ENCODE results near the gene NPY4R2.
"Not testable (repeated sequence)": the region's sequence is repeated elsewhere in the genome, so short reads cannot be mapped to it uniquely, and the experiment has no call there.

NPY4R2 gene

DNA sequence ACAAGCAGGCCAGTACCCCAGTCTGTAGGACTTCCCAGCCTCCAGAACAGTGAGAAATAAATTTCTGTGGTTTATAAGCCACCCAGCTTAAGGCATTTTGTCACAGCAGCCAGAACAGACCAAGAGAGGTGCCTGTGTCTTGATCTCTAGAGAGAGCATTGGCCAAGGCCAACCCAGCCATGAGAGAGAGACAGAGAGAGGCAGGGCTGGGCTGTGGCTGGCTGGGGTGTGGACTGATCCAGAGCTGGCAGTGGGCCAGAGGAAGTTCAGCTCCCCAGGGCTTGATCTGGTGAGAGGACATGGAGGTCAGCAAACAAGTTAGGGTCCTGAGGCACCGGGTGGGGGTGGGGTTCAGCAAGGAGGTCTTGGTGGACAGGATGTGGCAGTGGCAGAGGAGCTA is 14.4 kb downstream of the NPY4R2 start:
- not testable (repeated sequence) for DNase-seq (ENCODE audit: low read depth)

GRCh38 chr10:47933462-47933861 is 15.0 kb downstream of the NPY4R2 start:
- DNase-seq (ENCODE audit: low read depth) = not testable (repeated sequence)

- DNase-seq (ENCODE audit: low read depth) = not testable (repeated sequence)
Measured at GRCh38 chr10:47936772-47937228, 18.3 kb downstream of the NPY4R2 start.

GRCh38 chr10:47937634-47938033 is 19.2 kb downstream of the NPY4R2 start:
- DNase-seq (ENCODE audit: low read depth) = not testable (repeated sequence)

- DNase-seq (ENCODE audit: low read depth) = not testable (repeated sequence)
Measured at GRCh38 chr10:47940821-47941220, 22.4 kb downstream of the NPY4R2 start.

GRCh38 chr10:47941379-47941778 is 22.9 kb downstream of the NPY4R2 start:
- DNase-seq (ENCODE audit: low read depth) = not testable (repeated sequence)

DNA sequence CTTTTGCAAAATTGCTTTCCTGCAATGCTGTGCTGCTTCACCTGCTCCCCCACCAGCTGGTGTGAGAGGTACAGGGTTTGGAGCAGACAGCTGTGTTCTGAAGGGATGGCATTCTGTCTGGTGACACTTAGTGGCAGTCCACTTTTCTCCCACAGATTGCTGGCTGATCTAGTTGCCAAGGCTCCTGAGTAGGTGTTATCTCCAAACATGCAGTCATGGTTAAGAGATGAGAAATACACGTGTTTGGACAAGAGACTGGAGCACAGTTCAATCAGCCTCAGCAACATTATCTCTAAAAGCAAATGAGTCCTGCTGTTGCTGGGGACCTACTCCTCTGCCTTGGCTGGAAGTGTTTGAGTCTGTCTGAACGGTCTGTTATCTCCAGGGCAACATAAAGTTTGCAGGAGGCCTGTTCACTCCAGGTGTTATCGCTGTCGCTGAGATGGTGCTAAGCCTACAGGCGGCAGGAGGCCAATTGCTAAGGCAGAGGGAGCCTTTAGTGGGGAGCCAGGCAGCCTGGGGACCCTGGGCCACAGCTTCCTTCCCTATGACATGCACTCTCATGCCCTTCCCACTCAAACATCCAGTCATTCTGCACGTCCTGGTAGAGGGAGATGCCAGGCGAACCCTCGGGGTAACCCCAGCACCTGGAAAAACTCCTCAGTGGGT is 24.0 kb downstream of the NPY4R2 start:
- not testable (repeated sequence) for DNase-seq (ENCODE audit: low read depth)

- not testable (repeated sequence) for DNase-seq (ENCODE audit: low read depth)
Measured at GRCh38 chr10:47943328-47943727, 24.9 kb downstream of the NPY4R2 start.

DNA sequence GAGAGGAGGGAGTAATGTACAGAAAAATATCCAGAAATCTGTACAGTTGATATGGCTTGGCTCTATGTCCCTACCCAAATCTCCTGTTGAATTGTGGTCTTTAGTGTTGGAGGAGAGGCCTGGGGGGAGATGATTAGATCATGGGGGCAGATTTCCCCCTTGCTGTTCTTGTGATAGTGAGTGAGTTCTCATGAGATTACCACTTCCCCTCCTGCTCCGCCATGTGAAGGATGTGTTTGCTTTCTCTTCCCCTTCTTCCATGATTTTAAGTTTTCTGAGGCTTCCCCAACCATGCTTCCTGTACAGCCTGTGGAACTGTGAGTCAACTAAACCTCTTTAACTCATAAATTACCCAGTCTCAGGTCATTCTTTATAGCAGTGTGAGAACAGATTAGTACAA is 29.0 kb downstream of the NPY4R2 start:
- not testable (repeated sequence) for DNase-seq (ENCODE audit: low read depth)

DNA sequence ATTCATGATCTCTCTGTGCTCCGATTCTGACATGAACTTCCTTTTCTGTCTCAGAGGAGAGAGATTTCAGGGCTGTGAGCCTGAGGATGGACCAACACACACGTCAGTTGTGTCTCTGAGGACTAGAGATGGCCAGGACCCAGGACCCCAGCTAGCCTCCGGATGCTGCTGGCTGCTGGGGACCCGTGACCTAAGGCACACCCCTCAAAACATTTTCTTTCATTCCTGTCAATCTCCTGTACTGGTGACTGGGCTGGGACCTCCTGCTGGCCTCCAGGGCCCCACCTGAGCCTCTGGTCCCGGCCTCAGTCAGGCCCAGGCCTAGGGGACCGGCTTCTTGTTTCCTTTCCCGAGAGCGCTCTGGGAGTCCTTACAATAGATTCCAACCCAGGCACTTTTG is 38.7 kb downstream of the NPY4R2 start:
- DNase-seq (ENCODE audit: low read depth) = not testable (repeated sequence)

- DNase-seq (ENCODE audit: low read depth) = not testable (repeated sequence)
Measured at GRCh38 chr10:47959677-47960076, 41.2 kb downstream of the NPY4R2 start.

DNA sequence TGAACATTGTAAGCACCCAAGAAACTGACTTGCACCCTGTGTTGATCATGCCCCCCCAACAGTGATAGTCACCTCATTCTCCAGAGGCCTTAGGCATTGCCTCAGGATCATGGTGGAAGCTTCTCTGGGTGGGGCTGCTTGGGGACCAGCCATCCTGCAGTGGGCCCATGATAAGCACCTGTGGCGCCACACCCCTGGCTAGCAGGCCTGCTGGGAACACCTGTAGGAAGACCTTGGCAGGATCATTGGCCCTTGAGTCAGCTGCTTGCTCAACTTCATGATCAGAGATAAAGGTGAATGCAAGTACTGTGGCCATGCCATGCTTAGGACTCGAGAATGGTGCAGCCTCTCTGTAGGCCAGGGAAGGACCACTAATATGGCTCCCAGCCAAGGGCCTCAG is 42.2 kb downstream of the NPY4R2 start:
- not testable (repeated sequence) for DNase-seq (ENCODE audit: low read depth)

GRCh38 chr10:47962785-47963184 is 44.3 kb downstream of the NPY4R2 start:
- not testable (repeated sequence) for DNase-seq (ENCODE audit: low read depth)

DNA sequence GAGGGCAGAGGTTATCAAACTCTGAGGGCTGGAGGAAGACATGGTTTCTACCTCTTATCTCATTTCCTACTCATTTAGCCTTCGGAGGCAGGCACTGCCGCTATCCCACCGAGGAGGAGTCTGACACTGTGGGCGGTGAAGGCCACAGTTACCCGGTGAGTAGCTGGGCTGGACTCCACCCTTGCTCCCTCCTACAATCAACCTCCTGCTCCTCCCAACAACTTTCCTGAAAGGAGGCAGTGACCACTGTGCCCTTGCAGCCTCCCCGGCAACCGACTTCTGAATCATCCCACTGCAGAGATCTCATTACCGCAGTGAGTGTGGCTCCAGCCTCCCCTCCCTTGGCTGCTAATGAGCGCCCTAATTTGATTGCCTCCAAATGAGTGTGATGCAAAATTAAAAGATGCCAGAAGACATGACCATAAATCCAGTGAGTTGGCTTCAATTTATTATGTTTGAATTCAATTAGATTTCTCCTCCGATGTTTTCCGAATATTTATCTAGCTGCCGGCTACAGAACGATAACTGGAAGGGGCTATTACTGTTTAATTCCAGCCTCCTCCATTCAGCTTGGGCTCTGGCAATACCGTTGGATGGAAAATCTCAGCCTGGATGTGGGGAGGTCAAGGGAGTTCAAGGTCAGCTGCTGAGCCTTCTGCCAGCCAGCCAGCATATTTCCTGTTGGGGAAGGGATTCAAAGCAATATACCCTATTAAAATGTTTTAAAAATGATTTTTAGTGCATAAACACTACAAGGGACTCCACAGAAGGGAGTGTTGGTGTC is 46.0 kb downstream of the NPY4R2 start:
- not testable (repeated sequence) for DNase-seq (ENCODE audit: low read depth)

DNA sequence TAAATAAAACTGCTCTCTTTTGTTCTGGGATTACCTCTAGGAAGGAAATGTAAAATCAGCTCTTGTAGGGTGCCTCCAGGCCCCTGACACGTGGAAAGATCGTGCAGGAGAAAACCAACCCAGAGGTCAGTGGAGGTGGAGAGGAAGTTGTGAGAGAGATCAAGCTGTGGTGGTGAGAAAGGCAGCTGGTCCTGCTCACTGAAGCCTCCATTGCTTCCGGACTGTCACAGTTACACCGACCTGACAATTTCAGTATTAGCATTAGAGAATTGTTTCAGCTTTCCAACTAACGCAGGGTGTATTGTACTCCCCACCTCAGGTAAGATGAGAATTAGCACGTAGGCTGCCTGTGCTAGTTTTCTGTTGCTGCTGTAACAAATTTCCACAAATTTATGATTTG is 50.5 kb downstream of the NPY4R2 start:
- DNase-seq (ENCODE audit: low read depth) = not testable (repeated sequence)

GRCh38 chr10:47970047-47970446 is 51.6 kb downstream of the NPY4R2 start:
- DNase-seq (ENCODE audit: low read depth) = not testable (repeated sequence)

GRCh38 chr10:47971598-47971997 is 53.1 kb downstream of the NPY4R2 start:
- not testable (repeated sequence) for DNase-seq (ENCODE audit: low read depth)

GRCh38 chr10:47972077-47972476 is 53.6 kb downstream of the NPY4R2 start:
- not testable (repeated sequence) for DNase-seq (ENCODE audit: low read depth)
